Fibroblast of villous mesenchyme (primary cell): Measurements from ENCODE around the gene WBP1. TPM values are rescaled to one million over a fixed set of nuclear protein-coding genes. Genes with fewer than 3 reads are reported as not detected.
A peak's percentile ranks its signal among the peaks of the same experiment; 100 is the strongest.

Source experiments
- DNase-seq: peaks from one replicate; pipeline ENCODE4 v3.0.0-alpha.2; 2010; ENCODE audit warnings: low read depth
- H3K4me3 ChIP-seq: 2 replicates; pipeline ENCODE4 v1.5.1; 2011; ENCODE audit warnings: low read depth, mild to moderate bottlenecking, low read length
- total RNA-seq: library from RNA; depleted of rRNA; stranded (reverse); fragments of >200 nt; gene quantifications from 2 replicates; pipeline ENCODE4 v1.2.3, GENCODE V29; 2012
- TF ChIP-seq, protein P1 (sequence below): IDR thresholded peaks from 2 replicates; pipeline ENCODE4 v1.5.1; 2012; ENCODE audit warnings: low read depth, mild to moderate bottlenecking, low read length; ENCODE audit not compliant: insufficient read depth

WBP1 gene
- total RNA-seq, 1 donor, result 50.5 TPM

GRCh38 chr2:74428675-74429074, 29.6 kb upstream of the WBP1 start:
- no peak overlapping the region for H3K4me3 ChIP-seq
- no peak for DNase-seq
- TF ChIP-seq, protein P1, sequence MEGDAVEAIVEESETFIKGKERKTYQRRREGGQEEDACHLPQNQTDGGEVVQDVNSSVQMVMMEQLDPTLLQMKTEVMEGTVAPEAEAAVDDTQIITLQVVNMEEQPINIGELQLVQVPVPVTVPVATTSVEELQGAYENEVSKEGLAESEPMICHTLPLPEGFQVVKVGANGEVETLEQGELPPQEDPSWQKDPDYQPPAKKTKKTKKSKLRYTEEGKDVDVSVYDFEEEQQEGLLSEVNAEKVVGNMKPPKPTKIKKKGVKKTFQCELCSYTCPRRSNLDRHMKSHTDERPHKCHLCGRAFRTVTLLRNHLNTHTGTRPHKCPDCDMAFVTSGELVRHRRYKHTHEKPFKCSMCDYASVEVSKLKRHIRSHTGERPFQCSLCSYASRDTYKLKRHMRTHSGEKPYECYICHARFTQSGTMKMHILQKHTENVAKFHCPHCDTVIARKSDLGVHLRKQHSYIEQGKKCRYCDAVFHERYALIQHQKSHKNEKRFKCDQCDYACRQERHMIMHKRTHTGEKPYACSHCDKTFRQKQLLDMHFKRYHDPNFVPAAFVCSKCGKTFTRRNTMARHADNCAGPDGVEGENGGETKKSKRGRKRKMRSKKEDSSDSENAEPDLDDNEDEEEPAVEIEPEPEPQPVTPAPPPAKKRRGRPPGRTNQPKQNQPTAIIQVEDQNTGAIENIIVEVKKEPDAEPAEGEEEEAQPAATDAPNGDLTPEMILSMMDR, result no peak

GRCh38 chr2:74429487-74430451, 28.5 kb upstream of the WBP1 start:
- DNase-seq, result no peak
- TF ChIP-seq, protein P1, result no peak
- no peak overlapping the region for H3K4me3 ChIP-seq

DNA sequence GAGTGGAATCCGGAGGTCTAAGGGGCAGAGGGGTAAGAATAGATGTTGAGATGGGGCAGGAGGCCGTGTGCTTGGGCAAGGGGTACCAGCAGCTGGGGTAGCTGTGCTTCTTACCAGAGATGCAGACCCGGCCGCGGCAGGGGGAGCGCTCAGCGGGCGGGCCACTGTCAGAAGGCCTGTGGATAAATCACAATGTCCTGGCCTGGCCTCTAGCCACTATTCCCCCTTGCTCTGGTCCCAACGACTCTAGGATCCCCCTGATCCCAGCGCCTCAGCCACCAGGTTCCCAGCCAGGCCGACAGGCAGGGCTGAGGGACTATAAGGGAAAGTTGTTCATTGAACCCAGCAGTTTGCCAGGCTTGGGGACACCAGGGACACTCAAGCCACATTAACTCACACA, 27.7 kb upstream of the WBP1 start:
- TF ChIP-seq, protein P1, result no peak
- no peak overlapping the region for H3K4me3 ChIP-seq
- no peak for DNase-seq

- no peak for DNase-seq
- H3K4me3 ChIP-seq, result no peak overlapping the region
- TF ChIP-seq, protein P1, result no peak
These were observed 22.0 kb upstream of the WBP1 start for GRCh38 chr2:74436111-74436805.

DNA sequence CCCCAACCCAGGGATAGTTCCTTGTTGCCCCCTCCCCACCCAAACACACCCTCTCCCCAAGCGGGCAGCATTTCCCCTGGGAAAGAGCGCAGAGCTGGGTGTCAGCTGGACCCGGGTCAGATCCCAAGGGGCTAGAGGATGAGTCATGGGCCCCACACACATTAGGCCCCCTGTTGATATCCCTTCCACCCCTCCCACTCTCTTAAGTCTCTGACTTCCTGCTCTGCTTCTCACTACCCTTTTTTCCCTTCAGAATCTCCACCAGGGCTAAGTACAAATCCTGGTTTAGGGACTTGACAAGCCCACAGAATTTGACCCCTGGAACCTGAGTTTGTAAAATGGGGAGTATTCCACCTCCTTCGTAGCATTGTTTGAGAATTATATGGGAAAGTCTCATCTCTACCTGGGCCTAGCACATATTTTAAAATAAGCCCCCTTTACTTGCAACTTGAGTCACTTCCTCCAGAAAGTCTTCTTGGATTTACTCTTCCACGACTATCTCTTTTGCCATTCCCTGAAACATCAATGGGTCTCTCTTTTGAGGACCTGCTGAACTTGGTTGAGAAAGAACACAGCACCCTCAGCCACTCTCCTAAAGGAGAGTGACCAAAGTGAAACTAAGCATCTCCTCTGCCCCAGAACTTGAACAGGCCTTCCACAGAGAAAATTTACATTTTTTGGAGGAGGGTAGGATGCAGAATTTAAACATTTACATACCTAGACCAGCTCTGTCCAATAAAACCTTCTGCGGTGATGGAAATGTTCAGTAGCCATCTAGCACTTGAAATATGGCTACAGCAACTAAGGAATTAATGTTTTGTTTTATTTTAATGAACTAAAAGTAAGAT, 21.2 kb upstream of the WBP1 start:
- H3K4me3 ChIP-seq, result no peak overlapping the region
- DNase-seq, result peak; percentile 29
- TF ChIP-seq, protein P1, result no peak

- TF ChIP-seq, protein P1, result no peak
- H3K4me3 ChIP-seq, result no peak overlapping the region
- DNase-seq, result no peak
These were observed 20.0 kb upstream of the WBP1 start for GRCh38 chr2:74438248-74438647.
